OCI-LY7 (cell line): Measurements from ENCODE around the gene SMCHD1.

ENCODE experiments used
- EZH2phosphoT487 ChIP-seq: fragments of 200-600 bp; sonication (generic); IDR thresholded peaks from 2 replicates; pipeline ENCODE4 v1.6.1; 2018; ENCODE audit warnings: low read depth, borderline replicate concordance, mild to moderate bottlenecking, mixed run types, antibody characterized with exemption, low read length, moderate library complexity, mixed read lengths
- TF ChIP-seq, protein P1 (sequence below): fragments of 200-600 bp; sonication (generic); conservative IDR thresholded peaks from 2 replicates; pipeline ENCODE4 v1.5.1; 2014; ENCODE audit warnings: mild to moderate bottlenecking, antibody characterized with exemption, low read length, moderate library complexity, mixed read lengths

DNA sequence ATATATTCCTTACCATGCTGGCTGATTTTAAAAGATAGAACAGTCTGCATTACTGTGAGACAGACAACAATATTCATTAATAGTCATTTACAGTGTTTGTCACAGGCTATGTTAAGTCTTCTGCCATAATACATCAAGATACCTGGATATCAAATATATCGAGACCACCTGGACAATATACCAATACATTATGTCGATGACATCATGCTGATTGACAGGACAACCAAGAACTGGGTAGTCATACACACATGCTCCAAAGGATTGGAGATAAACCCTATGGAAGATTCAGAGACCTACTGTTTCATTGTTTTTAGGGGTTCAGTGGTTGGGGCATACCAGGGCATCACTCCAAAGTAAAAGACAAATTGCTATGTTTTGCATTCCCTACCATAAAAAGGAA is 26.5 kb upstream of the SMCHD1 start:
- no peak for TF ChIP-seq EZH2phosphoT487
- TF ChIP-seq, protein P1, sequence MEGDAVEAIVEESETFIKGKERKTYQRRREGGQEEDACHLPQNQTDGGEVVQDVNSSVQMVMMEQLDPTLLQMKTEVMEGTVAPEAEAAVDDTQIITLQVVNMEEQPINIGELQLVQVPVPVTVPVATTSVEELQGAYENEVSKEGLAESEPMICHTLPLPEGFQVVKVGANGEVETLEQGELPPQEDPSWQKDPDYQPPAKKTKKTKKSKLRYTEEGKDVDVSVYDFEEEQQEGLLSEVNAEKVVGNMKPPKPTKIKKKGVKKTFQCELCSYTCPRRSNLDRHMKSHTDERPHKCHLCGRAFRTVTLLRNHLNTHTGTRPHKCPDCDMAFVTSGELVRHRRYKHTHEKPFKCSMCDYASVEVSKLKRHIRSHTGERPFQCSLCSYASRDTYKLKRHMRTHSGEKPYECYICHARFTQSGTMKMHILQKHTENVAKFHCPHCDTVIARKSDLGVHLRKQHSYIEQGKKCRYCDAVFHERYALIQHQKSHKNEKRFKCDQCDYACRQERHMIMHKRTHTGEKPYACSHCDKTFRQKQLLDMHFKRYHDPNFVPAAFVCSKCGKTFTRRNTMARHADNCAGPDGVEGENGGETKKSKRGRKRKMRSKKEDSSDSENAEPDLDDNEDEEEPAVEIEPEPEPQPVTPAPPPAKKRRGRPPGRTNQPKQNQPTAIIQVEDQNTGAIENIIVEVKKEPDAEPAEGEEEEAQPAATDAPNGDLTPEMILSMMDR: no peak
